ENCODE measurements around the gene UTS2B. TPM values are rescaled to one million over a fixed set of nuclear protein-coding genes. Genes with fewer than 3 reads are reported as not detected.
A peak's percentile ranks its signal among the peaks of the same experiment; 100 is the strongest.

The UTS2B gene
- polyA plus RNA-seq, 1 experiment = 0.40 TPM

DNA sequence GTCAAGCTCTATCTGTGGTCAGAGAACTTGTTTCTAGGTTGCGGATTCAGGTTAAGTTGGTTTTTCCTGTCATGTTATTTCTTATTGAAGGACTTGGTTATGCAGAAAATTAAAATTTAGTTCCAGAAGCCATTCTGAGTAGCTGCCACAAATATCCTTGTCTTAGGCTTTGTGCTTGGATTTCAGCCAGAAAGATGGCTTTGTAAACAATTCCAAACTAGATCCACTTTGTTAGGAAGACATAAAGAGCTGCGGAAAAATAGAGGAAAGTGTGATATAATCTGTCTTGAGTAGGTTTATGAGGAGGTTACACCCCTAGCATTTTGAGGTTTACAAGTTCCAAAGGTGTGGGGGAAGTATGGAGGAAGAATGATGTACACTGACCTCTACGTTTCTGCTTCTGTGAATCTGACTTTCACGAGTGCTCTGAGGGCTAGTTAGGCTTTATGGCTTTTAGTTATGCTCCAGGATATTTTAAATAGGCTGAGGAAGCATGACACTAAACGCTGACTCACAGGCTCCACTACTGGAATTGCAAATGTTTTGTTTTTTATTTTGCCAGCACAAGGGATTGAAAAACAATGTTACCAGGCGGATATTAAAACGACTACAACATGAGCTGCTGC, 46.3 kb upstream of the UTS2B start:
- ChIA-PET CTCF (interaction anchor here (1.2 to 1.9 kb wide), 3 partner anchors 15 to 134 kb away, joined by 4 to 5 read pairs (median 4); no protein-coding TSS in a partner anchor), POLR2A (no interaction called here)
- no peak overlapping the region for H3K4me3 ChIP-seq (ENCODE audit: low read depth, low read length)
- H3K36me3 ChIP-seq (ENCODE audit: control insufficient read depth, insufficient read depth, low read length) = peaks cover 6% of the 10 kb centered on the region; the same call in 1 of the 2 replicates
- TF ChIP-seq, protein P1, sequence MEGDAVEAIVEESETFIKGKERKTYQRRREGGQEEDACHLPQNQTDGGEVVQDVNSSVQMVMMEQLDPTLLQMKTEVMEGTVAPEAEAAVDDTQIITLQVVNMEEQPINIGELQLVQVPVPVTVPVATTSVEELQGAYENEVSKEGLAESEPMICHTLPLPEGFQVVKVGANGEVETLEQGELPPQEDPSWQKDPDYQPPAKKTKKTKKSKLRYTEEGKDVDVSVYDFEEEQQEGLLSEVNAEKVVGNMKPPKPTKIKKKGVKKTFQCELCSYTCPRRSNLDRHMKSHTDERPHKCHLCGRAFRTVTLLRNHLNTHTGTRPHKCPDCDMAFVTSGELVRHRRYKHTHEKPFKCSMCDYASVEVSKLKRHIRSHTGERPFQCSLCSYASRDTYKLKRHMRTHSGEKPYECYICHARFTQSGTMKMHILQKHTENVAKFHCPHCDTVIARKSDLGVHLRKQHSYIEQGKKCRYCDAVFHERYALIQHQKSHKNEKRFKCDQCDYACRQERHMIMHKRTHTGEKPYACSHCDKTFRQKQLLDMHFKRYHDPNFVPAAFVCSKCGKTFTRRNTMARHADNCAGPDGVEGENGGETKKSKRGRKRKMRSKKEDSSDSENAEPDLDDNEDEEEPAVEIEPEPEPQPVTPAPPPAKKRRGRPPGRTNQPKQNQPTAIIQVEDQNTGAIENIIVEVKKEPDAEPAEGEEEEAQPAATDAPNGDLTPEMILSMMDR (IDR thresholded peaks at IDR 0.05; ENCODE audit: insufficient read depth, low read depth, low read length) = no peak
- H3K27me3 ChIP-seq (ENCODE audit: control insufficient read depth, insufficient read depth, low read length) = no peaks in the 10 kb centered on the region
- DNase-seq (ENCODE audit: low read depth) = peak; percentile 66

DNA sequence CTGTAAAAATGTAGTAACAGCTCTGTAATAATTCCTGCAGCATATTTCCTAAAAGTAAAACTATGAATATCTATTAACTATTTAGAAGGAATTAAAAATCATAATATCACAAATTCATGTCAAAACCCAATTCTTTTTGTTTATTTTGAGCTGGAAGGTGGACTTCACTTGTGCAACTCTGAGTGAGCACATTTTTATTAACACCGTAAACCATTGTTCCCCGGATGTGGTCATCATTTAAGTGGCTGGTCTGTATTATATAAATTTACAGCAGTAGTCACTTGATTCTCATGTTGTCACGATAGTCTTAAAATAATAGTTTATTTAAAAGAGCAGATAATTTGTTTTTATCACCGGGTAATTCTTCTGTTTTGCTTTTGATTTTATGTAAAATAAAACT, 43.0 kb upstream of the UTS2B start:
- H3K4me3 ChIP-seq (ENCODE audit: low read depth, low read length) = no peak overlapping the region
- H3K27me3 ChIP-seq (ENCODE audit: control insufficient read depth, insufficient read depth, low read length) = no peaks in the 10 kb centered on the region
- CTCF ChIA-PET = interaction anchor here (0.8 kb wide), 1 partner anchor 237 kb away, joined by 3 read pairs; no protein-coding TSS in a partner anchor
- TF ChIP-seq, protein P1 (IDR thresholded peaks at IDR 0.05; ENCODE audit: insufficient read depth, low read depth, low read length) = no peak
- H3K36me3 ChIP-seq (ENCODE audit: control insufficient read depth, insufficient read depth, low read length) = peaks cover 4% of the 10 kb centered on the region; the same call in 1 of the 2 replicates
- POLR2A ChIA-PET = no interaction called here
- DNase-seq (ENCODE audit: low read depth) = no peak

- POLR2A ChIA-PET = interaction anchor here (0.6 kb wide), 1 partner anchor 50 kb away, joined by 9 read pairs; no protein-coding TSS in a partner anchor
- CTCF ChIA-PET = interaction anchor here (0.6 to 1.3 kb wide), 2 partner anchors 21 to 1455 kb away, joined by 3 read pairs; no protein-coding TSS in a partner anchor
- no peak overlapping the region for H3K4me3 ChIP-seq (ENCODE audit: low read depth, low read length)
- TF ChIP-seq, protein P1 (IDR thresholded peaks at IDR 0.05; ENCODE audit: insufficient read depth, low read depth, low read length) = no peak
- peaks cover 4% of the 10 kb centered on the region; the same call in 1 of the 2 replicates for H3K36me3 ChIP-seq (ENCODE audit: control insufficient read depth, insufficient read depth, low read length)
- no peaks in the 10 kb centered on the region for H3K27me3 ChIP-seq (ENCODE audit: control insufficient read depth, insufficient read depth, low read length)
- DNase-seq (ENCODE audit: low read depth) = no peak
Observed at GRCh38 chr3:191372122-191372521, 41.8 kb upstream of the UTS2B start.

GRCh38 chr3:191369616-191370010, 39.3 kb upstream of the UTS2B start:
- no peak for DNase-seq (ENCODE audit: low read depth)
- TF ChIP-seq, protein P1 (IDR thresholded peaks at IDR 0.05; ENCODE audit: insufficient read depth, low read depth, low read length) = no peak
- H3K4me3 ChIP-seq (ENCODE audit: low read depth, low read length) = no peak overlapping the region
- CTCF ChIA-PET = no interaction called here
- H3K27me3 ChIP-seq (ENCODE audit: control insufficient read depth, insufficient read depth, low read length) = no peaks in the 10 kb centered on the region
- H3K36me3 ChIP-seq (ENCODE audit: control insufficient read depth, insufficient read depth, low read length) = no peaks in the 10 kb centered on the region
- POLR2A ChIA-PET = no interaction called here

DNA sequence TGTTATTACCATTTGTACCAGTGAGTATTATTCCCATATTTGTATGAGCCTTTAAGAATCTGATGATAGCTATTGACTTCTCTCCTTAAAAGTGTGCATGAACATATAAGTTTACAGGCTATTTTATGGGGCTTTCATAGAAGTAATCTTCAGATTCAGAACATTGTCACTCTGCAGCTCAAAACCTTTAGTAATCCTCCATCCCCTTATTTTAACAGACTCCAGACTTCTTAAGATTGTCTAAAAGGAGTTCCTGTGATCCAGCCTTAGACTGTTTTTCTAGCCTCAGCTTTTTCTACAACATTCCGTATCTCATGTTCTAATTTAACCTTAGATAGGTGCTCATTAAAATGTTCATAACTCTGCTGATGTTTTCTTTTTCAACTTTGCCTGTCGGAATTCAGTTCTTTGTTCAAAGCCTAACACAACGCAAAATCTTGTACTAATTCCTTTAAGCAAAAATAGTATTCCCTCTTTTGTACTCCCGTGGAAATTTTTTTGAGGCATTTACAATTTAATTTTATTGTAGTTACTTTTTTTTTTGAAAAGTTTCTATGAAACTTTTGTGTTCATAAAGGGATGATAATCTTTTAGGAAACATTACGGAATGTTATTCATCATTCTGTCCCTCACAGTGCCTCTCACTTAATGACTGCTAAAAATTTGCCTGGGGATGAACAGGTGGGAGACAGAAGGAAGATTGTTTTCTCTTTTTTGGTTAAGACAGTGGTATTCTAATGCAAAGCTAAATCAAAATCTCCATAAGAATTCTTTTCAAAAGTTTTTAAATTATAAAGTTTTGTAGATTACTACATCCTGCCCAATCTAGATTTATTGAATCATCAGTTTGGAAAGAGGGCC, 38.7 kb upstream of the UTS2B start:
- H3K36me3 ChIP-seq (ENCODE audit: control insufficient read depth, insufficient read depth, low read length) = no peaks in the 10 kb centered on the region
- DNase-seq (ENCODE audit: low read depth) = no peak
- no peaks in the 10 kb centered on the region for H3K27me3 ChIP-seq (ENCODE audit: control insufficient read depth, insufficient read depth, low read length)
- ChIA-PET CTCF (no interaction called here), POLR2A (no interaction called here)
- H3K4me3 ChIP-seq (ENCODE audit: low read depth, low read length) = no peak overlapping the region
- TF ChIP-seq, protein P1 (IDR thresholded peaks at IDR 0.05; ENCODE audit: insufficient read depth, low read depth, low read length) = no peak
